Spinal cord (tissue), 10 donors: ENCODE results near the gene SCAI. TPM values are rescaled to one million over a fixed set of nuclear protein-coding genes. Genes with fewer than 3 reads are reported as not detected.
"Not testable (repeated sequence)": the region's sequence is repeated elsewhere in the genome, so short reads cannot be mapped to it uniquely, and the experiment has no call there.

ENCODE experiments used
- DNase-seq, 6 donors: peaks; one replicate each; pipeline versions ENCODE4 v3.0.0 to v3.0.0-alpha.2; 2013 to 2015; ENCODE audit warnings: low spot score in 6 of 6, low read depth in 4 of 6
- H3K27ac ChIP-seq: one replicate; pipeline ENCODE4 v1.5.1; 2013; ENCODE audit warnings: low read depth, low read length, control low read depth
- H3K27me3 ChIP-seq: one replicate; pipeline ENCODE4 v1.6.1; 2013; ENCODE audit warnings: low read length; ENCODE audit not compliant: control insufficient read depth, insufficient read depth
- H3K36me3 ChIP-seq: one replicate; pipeline ENCODE4 v1.6.1; 2013; ENCODE audit warnings: low read length; ENCODE audit not compliant: control insufficient read depth, insufficient read depth
- H3K4me1 ChIP-seq: one replicate; pipeline ENCODE4 v1.6.1; 2013; ENCODE audit warnings: low read length; ENCODE audit not compliant: control insufficient read depth, insufficient read depth
- H3K4me3 ChIP-seq: one replicate; pipeline ENCODE4 v1.5.1; 2013; ENCODE audit warnings: low read depth, low read length, control low read depth
- H3K9me3 ChIP-seq: one replicate; pipeline ENCODE4 v1.6.1; 2013; ENCODE audit warnings: low read length; ENCODE audit not compliant: control insufficient read depth, insufficient read depth
- WGBS: methylation state at CpG from one replicate; pipeline ENCODE4 v1.1.5; 2013; ENCODE audit warnings: missing lambda C conversion rate; ENCODE audit not compliant: insufficient coverage; 5-methylcytosine and 5-hydroxymethylcytosine counted together
- polyA plus RNA-seq, 2 donors: library from polyadenylated mRNA; unstranded; fragments of 120-200 nt; gene quantifications; one replicate each; pipeline ENCODE4 v1.2.1, GENCODE V29; 2013; ENCODE audit not compliant: insufficient read length in 2 of 2
- total RNA-seq, 2 donors: library from RNA; depleted of rRNA in 1 of 2; stranded (reverse); fragments of 120-200 nt in 1 of 2; fragments of >200 nt in 1 of 2; gene quantifications; one replicate each; pipeline versions ENCODE4 v1.2.3 to v1.2.4, GENCODE V29; 2013 to 2014
- donor health status: healthy.

Gene SCAI
- total and polyA plus RNA-seq, 4 donors: 11.7 to 36.6 (median 16.0) TPM

DNA sequence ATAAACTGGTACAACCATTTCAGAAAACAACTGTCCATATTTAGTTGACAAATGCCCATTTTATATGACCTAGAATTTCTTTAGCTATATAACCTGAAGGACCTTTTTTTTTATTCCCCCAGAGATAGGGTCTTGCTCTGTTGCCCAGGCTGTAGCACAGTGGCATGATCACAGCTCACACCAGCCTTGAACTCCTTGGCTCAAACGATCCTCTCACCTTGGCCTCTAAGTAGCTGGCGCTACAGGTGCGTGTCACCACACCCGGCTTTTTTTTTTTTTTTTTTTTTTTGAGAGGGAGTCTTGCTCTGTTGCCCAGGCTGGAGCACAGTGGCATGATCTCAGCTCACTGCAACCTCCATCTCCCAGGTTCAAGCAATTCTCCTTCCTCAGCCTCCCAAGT is 28.8 kb downstream of the SCAI start:
- H3K9me3 ChIP-seq, H3K36me3 ChIP-seq, H3K4me1 ChIP-seq, DNase-seq, H3K27ac ChIP-seq, H3K27me3 ChIP-seq, H3K4me3 ChIP-seq: not testable (repeated sequence)
- no CpG with 5 or more reads among the region's 4 CpGs for WGBS

DNA sequence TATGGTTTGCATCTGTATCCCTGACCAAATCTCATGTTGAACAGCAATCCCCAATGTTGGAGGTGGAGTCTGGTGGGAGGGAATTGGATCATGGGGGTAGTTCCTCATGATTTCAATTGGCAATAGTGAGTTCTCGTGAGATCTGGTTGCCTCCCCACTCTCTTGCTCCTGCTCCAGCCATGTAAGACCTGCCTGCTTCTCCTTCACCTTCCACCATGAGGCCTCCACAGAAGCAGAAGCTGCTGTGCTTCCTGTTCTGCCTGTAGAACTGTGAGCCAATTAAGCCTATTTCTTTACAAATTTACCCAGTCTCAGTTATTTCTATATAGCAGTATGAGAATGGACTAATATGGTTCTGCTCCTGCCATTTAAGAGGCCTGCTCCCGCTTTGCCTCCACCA is 32.9 kb downstream of the SCAI start:
- WGBS: 100% methylated on average over 1 of the region's 2 CpGs

DNA sequence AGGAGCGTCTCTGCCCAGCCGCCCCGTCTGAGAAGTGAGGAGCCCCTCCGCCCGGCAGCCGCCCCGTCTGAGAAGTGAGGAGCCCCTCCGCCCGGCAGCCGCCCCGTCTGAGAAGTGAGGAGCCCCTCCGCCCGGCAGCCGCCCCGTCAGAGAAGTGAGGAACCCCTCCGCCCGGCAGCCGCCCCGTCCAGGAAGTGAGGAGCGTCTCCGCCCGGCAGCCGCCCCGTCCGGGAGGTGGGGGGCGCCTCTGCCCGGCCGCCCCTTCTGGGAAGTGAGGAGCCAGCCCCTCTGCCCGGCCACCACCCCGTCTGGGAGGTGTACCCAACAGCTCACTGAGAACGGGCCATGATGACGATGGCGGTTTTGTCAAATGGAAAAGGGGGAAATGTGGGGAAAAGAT is 34.8 kb downstream of the SCAI start:
- not testable (repeated sequence) for H3K36me3 ChIP-seq, H3K27me3 ChIP-seq, DNase-seq, H3K4me3 ChIP-seq, H3K4me1 ChIP-seq, H3K9me3 ChIP-seq, H3K27ac ChIP-seq
- WGBS: 98% methylated on average over 16 of the region's 33 CpGs

More for the DNA sequence above, 32.9 kb downstream of the SCAI start:
- no peak for DNase-seq
- Histone ChIP-seq H3K36me3 (no peaks in the 10 kb centered on the region), H3K27ac (no peak overlapping the region), H3K4me3 (no peak overlapping the region), H3K9me3 (peaks cover 6% of the 10 kb centered on the region), H3K4me1 (no peaks in the 10 kb centered on the region), H3K27me3 (no peaks in the 10 kb centered on the region)

DNA sequence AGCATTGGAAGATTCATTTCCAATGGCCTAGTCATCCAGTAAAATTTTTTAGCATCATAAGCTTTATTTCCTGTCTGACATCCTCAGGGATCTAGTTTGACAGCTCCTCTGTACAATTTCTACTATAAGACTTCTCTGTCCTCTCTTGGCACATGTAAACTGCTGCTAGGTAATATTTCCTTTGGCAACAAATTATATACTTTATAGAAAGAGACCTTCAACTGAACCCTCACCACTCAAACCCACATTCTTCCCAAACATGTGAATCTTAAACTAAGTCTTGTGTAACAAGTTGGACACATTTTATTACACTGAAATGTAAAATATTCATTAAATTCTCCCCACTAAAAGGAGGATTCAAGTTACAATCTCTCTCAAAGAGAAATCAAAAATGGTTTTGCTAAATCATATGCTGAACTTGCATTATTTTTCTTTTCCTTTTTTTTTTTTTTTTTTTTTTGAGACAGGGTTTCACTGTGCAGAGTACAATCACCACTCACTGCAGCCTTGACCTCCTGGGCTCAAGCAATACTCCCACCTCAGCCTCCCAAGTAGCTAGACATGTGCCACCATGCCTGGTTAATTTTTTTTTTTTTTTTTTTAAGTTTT is 36.9 kb downstream of the SCAI start:
- Histone ChIP-seq H3K4me1 (no peaks in the 10 kb centered on the region), H3K36me3 (no peaks in the 10 kb centered on the region), H3K27me3 (no peaks in the 10 kb centered on the region), H3K9me3 (no peaks in the 10 kb centered on the region), H3K4me3 (no peak overlapping the region), H3K27ac (no peak overlapping the region)
- no peak for DNase-seq

DNA sequence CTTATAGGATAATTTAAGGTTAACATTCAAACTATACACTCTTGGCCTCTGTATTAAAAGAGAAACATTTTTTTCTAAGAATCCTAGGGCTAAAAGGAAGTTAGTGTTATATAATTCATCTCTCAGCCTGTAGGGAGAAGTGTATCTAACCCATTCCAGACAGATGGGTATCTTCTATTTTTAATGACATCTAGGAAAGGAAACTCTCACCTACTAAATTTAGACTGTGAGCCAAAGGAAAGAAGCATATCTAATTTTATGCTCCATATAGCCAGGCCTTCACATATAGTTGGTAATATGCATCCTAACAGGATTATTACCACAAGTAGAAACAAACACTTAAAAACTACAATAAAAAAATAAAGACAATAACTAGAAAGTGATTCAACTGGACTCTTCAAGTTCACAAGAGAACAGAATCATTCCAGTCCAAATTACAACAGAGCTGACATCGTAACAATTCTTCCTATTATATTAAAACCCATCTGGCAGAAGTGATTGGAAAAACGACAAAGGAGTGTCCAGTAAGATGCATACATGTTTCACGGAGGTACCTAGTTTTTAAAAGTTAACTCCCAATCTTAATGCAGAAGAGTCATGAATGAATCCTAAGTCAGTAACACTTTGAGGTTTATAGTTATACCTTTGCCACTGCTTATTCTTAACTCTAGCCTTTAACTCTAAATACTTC is 39.4 kb downstream of the SCAI start:
- Histone ChIP-seq H3K27me3 (no peaks in the 10 kb centered on the region), H3K36me3 (no peaks in the 10 kb centered on the region), H3K9me3 (no peaks in the 10 kb centered on the region), H3K27ac (no peak overlapping the region), H3K4me3 (no peak overlapping the region), H3K4me1 (no peaks in the 10 kb centered on the region)
- WGBS: no CpG with 5 or more reads among the region's 3 CpGs
- no peak for DNase-seq

DNA sequence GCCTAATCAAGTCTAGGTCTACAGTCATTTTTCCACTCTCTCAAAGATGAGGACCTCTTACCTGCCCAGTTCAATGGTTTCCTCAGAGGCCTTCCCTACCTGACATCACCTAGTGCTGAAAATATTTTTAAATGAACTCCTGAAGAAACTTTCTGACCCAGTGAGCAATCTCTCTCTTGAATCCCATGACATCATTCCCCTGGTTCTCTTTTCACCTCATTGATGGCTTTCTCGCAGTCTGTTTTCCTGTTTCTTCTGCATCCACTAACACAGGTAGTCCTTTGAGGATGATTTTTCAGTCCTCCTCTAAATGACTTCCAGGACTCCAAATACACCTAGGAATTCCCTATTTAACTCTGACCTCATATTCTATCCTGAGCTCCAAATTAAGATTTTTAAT is 40.3 kb downstream of the SCAI start:
- Histone ChIP-seq H3K27me3 (no peaks in the 10 kb centered on the region), H3K27ac (no peak overlapping the region), H3K36me3 (no peaks in the 10 kb centered on the region), H3K9me3 (no peaks in the 10 kb centered on the region), H3K4me1 (no peaks in the 10 kb centered on the region), H3K4me3 (no peak overlapping the region)
- no peak for DNase-seq
- WGBS: 100% methylated on average over 1 of the region's 1 CpG

DNA sequence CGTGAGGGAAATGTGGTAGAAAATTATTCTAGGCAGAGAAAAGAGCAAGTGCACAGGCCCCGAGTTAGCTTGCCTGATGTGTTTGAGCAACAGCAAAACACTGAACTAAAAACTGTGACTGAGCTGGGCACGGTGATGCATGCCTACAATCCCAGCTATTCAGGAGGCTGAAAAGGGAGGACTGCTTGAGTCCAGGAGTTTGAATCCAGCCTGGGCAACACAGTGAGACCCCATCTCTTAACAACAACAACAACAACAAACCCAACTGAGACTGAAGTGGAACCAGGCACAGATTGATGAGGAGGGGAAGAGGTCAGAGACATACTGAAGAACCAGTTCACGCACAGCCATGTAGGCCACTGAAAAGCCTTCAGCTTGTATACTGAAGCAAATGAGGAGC is 42.5 kb downstream of the SCAI start:
- no peaks in the 10 kb centered on the region for H3K4me1 ChIP-seq
- 83% methylated on average over 3 of the region's 4 CpGs for WGBS
- no peak overlapping the region for H3K27ac ChIP-seq
- H3K4me3 ChIP-seq: no peak overlapping the region
- no peak for DNase-seq
- no peaks in the 10 kb centered on the region for H3K9me3 ChIP-seq
- H3K27me3 ChIP-seq: no peaks in the 10 kb centered on the region
- H3K36me3 ChIP-seq: no peaks in the 10 kb centered on the region

DNA sequence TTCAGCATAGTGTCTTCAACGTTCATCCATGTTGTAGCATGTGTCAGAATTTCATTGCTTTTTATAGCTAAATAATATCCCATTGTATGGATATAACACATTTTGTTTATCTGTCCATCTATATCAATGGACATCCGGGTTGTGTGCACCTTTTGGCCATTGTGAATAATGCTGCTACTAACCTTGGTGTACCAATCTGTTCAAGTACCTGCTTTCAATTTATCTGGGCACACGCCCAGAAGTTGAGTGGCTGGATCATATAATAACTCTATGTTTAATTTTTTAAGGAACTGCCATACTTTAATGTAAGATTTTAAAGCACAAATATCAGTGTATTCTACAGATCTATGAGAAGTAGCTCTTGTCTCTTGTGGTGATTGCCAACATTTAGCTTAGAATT is 43.5 kb downstream of the SCAI start:
- no peaks in the 10 kb centered on the region for H3K4me1 ChIP-seq
- no peak overlapping the region for H3K27ac ChIP-seq
- no CpG with 5 or more reads among the region's 3 CpGs for WGBS
- H3K27me3 ChIP-seq: no peaks in the 10 kb centered on the region
- no peaks in the 10 kb centered on the region for H3K9me3 ChIP-seq
- H3K36me3 ChIP-seq: no peaks in the 10 kb centered on the region
- no peak for DNase-seq
- no peak overlapping the region for H3K4me3 ChIP-seq

DNA sequence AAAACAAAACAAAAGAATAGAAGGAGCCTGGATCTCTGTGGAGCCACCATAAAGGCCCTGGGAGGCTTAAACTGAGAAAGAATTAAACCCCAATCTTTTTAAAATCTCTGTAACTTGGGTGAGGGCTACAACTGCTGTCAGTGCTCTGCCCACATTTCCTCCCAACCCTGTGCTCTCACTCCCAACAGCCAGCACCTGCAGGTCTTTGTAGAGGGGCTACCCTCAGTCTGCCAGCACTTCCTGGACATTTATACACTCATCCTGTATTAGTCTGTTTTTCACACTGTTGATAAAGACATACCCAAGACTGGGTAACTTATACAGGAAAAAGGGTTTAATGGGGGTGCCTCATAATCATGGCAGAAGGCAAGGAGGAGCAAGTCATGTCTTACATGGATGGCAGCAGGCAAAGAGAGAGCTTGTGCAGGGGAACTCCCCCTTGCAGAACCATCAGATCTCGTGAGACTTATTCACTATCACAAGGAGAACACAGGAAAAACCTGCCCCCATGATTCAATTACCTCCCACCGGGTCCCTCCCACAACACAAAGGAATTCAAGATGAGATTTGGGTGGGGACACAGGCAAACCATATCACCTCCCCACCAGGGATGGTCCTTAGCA is 47.4 kb downstream of the SCAI start:
- no peaks in the 10 kb centered on the region for H3K36me3 ChIP-seq
- H3K27me3 ChIP-seq: no peaks in the 10 kb centered on the region
- H3K27ac ChIP-seq: no peak overlapping the region
- no peak for DNase-seq
- H3K9me3 ChIP-seq: no peaks in the 10 kb centered on the region
- WGBS: no CpG with 5 or more reads among the region's 2 CpGs
- no peak overlapping the region for H3K4me3 ChIP-seq
- H3K4me1 ChIP-seq: no peaks in the 10 kb centered on the region

DNA sequence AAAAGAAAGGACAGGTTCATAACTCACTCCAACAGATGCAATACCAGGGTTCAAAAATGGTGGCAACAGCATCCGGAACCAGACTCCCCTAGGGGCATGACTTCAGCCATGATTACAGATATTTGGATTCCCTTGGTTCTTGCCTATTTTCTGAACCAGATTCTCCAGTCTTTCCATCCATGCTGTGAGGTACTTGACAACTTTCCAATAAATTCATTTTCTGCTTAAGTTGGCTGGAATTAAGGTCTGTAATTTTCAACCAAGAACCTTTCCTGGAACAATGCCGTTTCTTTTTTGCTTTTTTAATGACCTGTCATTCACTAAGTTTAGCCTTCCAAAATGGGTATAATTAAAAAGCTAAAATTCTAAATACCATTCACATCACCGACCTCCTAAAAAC is 52.2 kb downstream of the SCAI start:
- no peak for DNase-seq
- H3K27me3 ChIP-seq: no peaks in the 10 kb centered on the region
- no peak overlapping the region for H3K4me3 ChIP-seq
- H3K27ac ChIP-seq: no peak overlapping the region
- 88% methylated on average over 1 of the region's 3 CpGs for WGBS
- H3K4me1 ChIP-seq: no peaks in the 10 kb centered on the region
- no peaks in the 10 kb centered on the region for H3K36me3 ChIP-seq
- H3K9me3 ChIP-seq: no peaks in the 10 kb centered on the region
